H54 (cell line): ENCODE data around the gene CD300E.
"Not testable (repeated sequence)": the region's sequence is repeated elsewhere in the genome, so short reads cannot be mapped to it uniquely, and the experiment has no call there.

Experiments
- DNase-seq: peaks from one replicate; pipeline ENCODE4 v3.0.0; 2011; ENCODE audit warnings: low spot score, mixed read lengths; ENCODE audit not compliant: insufficient read length
- FAIRE-seq: peaks from 3 replicates; lab custom pipeline; 2011; peaks lifted over from hg19 to GRCh38; lab: Jason Lieb, UNC
- POLR2A ChIP-seq: IDR thresholded peaks from 2 replicates; pipeline ENCODE4 v1.6.1; 2011; ENCODE audit warnings: low read depth, mild to moderate bottlenecking, low read length

CD300E gene

GRCh38 chr17:74642995-74643394 is 19.5 kb upstream of the CD300E start:
- DNase-seq (no peak), FAIRE-seq (no peak)
- TF ChIP-seq POLR2A: no peak

- FAIRE-seq (no peak), DNase-seq (no peak)
- TF ChIP-seq POLR2A: no peak
Measured at GRCh38 chr17:74642556-74642955, 19.0 kb upstream of the CD300E start.

- FAIRE-seq (no peak), DNase-seq (no peak)
- TF ChIP-seq POLR2A: no peak
Measured at GRCh38 chr17:74641958-74642298, 18.4 kb upstream of the CD300E start.

- FAIRE-seq: no peak
- TF ChIP-seq POLR2A: no peak
- no peak for DNase-seq
Measured at GRCh38 chr17:74641224-74641957, 17.9 kb upstream of the CD300E start.

- FAIRE-seq (no peak), DNase-seq (no peak)
- TF ChIP-seq POLR2A: no peak
Measured at GRCh38 chr17:74639704-74640151, 16.2 kb upstream of the CD300E start.

GRCh38 chr17:74637926-74638325 is 14.4 kb upstream of the CD300E start:
- TF ChIP-seq POLR2A: no peak
- no peak for FAIRE-seq
- DNase-seq: no peak

GRCh38 chr17:74637265-74637664 is 13.7 kb upstream of the CD300E start:
- DNase-seq (no peak), FAIRE-seq (no peak)
- no peak for TF ChIP-seq POLR2A

- FAIRE-seq, DNase-seq: not testable (repeated sequence)
Measured at GRCh38 chr17:74636541-74637085, 13.1 kb upstream of the CD300E start.

GRCh38 chr17:74635418-74635817 is 11.9 kb upstream of the CD300E start:
- DNase-seq: no peak
- TF ChIP-seq POLR2A: no peak
- no peak for FAIRE-seq

- no peak for DNase-seq
- TF ChIP-seq POLR2A: no peak
- no peak for FAIRE-seq
Measured at GRCh38 chr17:74633326-74633725, 9.8 kb upstream of the CD300E start.

- DNase-seq (no peak), FAIRE-seq (no peak)
- no peak for TF ChIP-seq POLR2A
Measured at GRCh38 chr17:74632617-74633016, 9.1 kb upstream of the CD300E start.

GRCh38 chr17:74631468-74632450 is 8.2 kb upstream of the CD300E start:
- FAIRE-seq (no peak), DNase-seq (no peak)
- TF ChIP-seq POLR2A: no peak

GRCh38 chr17:74630251-74630650 is 6.7 kb upstream of the CD300E start:
- DNase-seq, FAIRE-seq: not testable (repeated sequence)

GRCh38 chr17:74625661-74626060 is 2.1 kb upstream of the CD300E start:
- DNase-seq: no peak
- no peak for TF ChIP-seq POLR2A
- FAIRE-seq: no peak
